SK-N-DZ (cell line): ENCODE results near the gene TMEM201.

Experiments used
- DNase-seq: peaks from one replicate; pipeline ENCODE4 v3.0.0-alpha.2; 2015; ENCODE audit warnings: low spot score

TMEM201 gene

GRCh38 chr1:9598316-9598700 is 9.6 kb downstream of the TMEM201 start:
- no peak for DNase-seq

- DNase-seq: no peak
Observed at GRCh38 chr1:9599741-9600140, 11.0 kb downstream of the TMEM201 start.

GRCh38 chr1:9600861-9601834 is 12.4 kb downstream of the TMEM201 start:
- no peak for DNase-seq

- no peak for DNase-seq
Observed at GRCh38 chr1:9601942-9602793, 13.5 kb downstream of the TMEM201 start.

GRCh38 chr1:9602794-9603167 is 14.1 kb downstream of the TMEM201 start:
- DNase-seq: no peak

- DNase-seq: no peak
Observed at GRCh38 chr1:9603307-9603706, 14.6 kb downstream of the TMEM201 start.

GRCh38 chr1:9603766-9604753 is 15.3 kb downstream of the TMEM201 start:
- DNase-seq: peak; percentile 71

- DNase-seq: no peak
Observed at GRCh38 chr1:9604836-9605235, 16.1 kb downstream of the TMEM201 start.

- no peak for DNase-seq
Observed at GRCh38 chr1:9605946-9606455, 17.3 kb downstream of the TMEM201 start.

GRCh38 chr1:9606458-9606857 is 17.7 kb downstream of the TMEM201 start:
- DNase-seq: no peak

GRCh38 chr1:9606948-9607347 is 18.2 kb downstream of the TMEM201 start:
- DNase-seq: no peak

GRCh38 chr1:9607352-9607751 is 18.6 kb downstream of the TMEM201 start:
- DNase-seq: no peak

- DNase-seq: no peak
Observed at GRCh38 chr1:9609998-9610397, 21.3 kb downstream of the TMEM201 start.

GRCh38 chr1:9610548-9610947 is 21.8 kb downstream of the TMEM201 start:
- DNase-seq: no peak

- no peak for DNase-seq
Observed at GRCh38 chr1:9611716-9612115, 23.0 kb downstream of the TMEM201 start.

- DNase-seq: no peak
Observed at GRCh38 chr1:9612162-9612845, 23.6 kb downstream of the TMEM201 start.

- no peak for DNase-seq
Observed at GRCh38 chr1:9612871-9613624, 24.3 kb downstream of the TMEM201 start.

GRCh38 chr1:9613625-9614299 is 25.1 kb downstream of the TMEM201 start:
- DNase-seq: no peak
